NOMO-1 (cell line): Measurements from ENCODE around the gene CST3.
"Not testable (repeated sequence)": the region's sequence is repeated elsewhere in the genome, so short reads cannot be mapped to it uniquely, and the experiment has no call there.

ENCODE experiments used
- DNase-seq, 2 experiments: peaks; one replicate each; lab custom pipeline; 2025; ENCODE audit not compliant: unreplicated experiment in 2 of 2; lab: John Stamatoyannopoulos, UW

Gene CST3

GRCh38 chr20:23644164-23644563, 6.4 kb upstream of the CST3 start:
- DNase-seq = no peak

GRCh38 chr20:23643659-23644058, 5.9 kb upstream of the CST3 start:
- DNase-seq = peak; percentile 41 to 69

GRCh38 chr20:23641936-23642751, 4.4 kb upstream of the CST3 start:
- no peak for DNase-seq

GRCh38 chr20:23640671-23641667, 3.2 kb upstream of the CST3 start:
- DNase-seq = no peak

GRCh38 chr20:23640018-23640601, 2.4 kb upstream of the CST3 start:
- no peak for DNase-seq

GRCh38 chr20:23639490-23639958, 1.8 kb upstream of the CST3 start:
- DNase-seq = no peak

GRCh38 chr20:23638309-23638708, 554 bp upstream of the CST3 start:
- DNase-seq = no peak

- no peak for DNase-seq
Measured at GRCh38 chr20:23636908-23637281, 860 bp downstream of the CST3 start.

GRCh38 chr20:23636182-23636907, 1.4 kb downstream of the CST3 start:
- DNase-seq = no peak

- DNase-seq = not testable (repeated sequence)
Measured at GRCh38 chr20:23635768-23636090, 2.0 kb downstream of the CST3 start.

GRCh38 chr20:23634985-23635767, 2.6 kb downstream of the CST3 start:
- no peak for DNase-seq

- DNase-seq = no peak
Measured at GRCh38 chr20:23634044-23634801, 3.5 kb downstream of the CST3 start.

GRCh38 chr20:23632711-23633573, 4.8 kb downstream of the CST3 start:
- no peak for DNase-seq

- no peak for DNase-seq
Measured at GRCh38 chr20:23631981-23632710, 5.6 kb downstream of the CST3 start.

- no peak for DNase-seq
Measured at GRCh38 chr20:23631226-23631822, 6.4 kb downstream of the CST3 start.

- DNase-seq = no peak
Measured at GRCh38 chr20:23630392-23630849, 7.3 kb downstream of the CST3 start.
